Sigmoid colon (tissue), 4 donors: ENCODE data around the gene ATP5F1C.

Experiments
- CTCF ChIP-seq, 4 experiments: fragments of 450-650 bp in 3 of 4; fragments of 200-600 bp in 1 of 4; IDR thresholded peaks; one replicate each; pipeline ENCODE4 v1.5.1; 2016 to 2019; ENCODE audit warnings: antibody characterized with exemption in 4 of 4, mild to moderate bottlenecking in 3 of 4, moderate library complexity in 2 of 4
- POLR2AphosphoS5 ChIP-seq, 4 donors: sonication (generic); formaldehyde crosslinking; IDR thresholded peaks; one replicate each; pipeline ENCODE4 v1.6.1; 2017; ENCODE audit warnings: antibody characterized with exemption in 4 of 4

GRCh38 chr10:7817576-7817975, 29.6 kb downstream of the ATP5F1C start:
- TF ChIP-seq POLR2AphosphoS5 (IDR thresholded peaks at IDR 0.05) (no peak), CTCF (IDR thresholded peaks at IDR 0.05) (no peak)
